AG04449 (cell line): ENCODE data around the gene KIF26A.

Experiments
- CTCF ChIA-PET: fragments of 350-600 bp; formaldehyde crosslinking; extraction: SDS; loops from one replicate; lab custom pipeline; 2021; ENCODE audit warnings: antibody characterized with exemption; lab: Yijun Ruan, JAX
- POLR2A ChIA-PET: fragments of 400-600, 350-600 bp; formaldehyde crosslinking; extraction: SDS; loops from one replicate; lab custom pipeline; 2020; ENCODE audit warnings: antibody characterized with exemption, inconsistent platforms; lab: Yijun Ruan, JAX
- DNase-seq: peaks from one replicate; pipeline ENCODE4 v3.0.0-alpha.2; 2010; ENCODE audit warnings: low read depth, low spot score
- H3K4me3 ChIP-seq: 2 replicates; pipeline ENCODE4 v1.5.1; 2011; ENCODE audit warnings: low read depth, mild to moderate bottlenecking, control low read depth, low read length
- TF ChIP-seq, protein P1 (sequence below): IDR thresholded peaks from one replicate; pipeline ENCODE4 v1.5.1; 2011; ENCODE audit warnings: mild to moderate bottlenecking, moderate library complexity, low read length, control low read depth, inconsistent platforms; ENCODE audit not compliant: insufficient read depth; ENCODE audit errors: missing control alignments

Gene KIF26A

DNA sequence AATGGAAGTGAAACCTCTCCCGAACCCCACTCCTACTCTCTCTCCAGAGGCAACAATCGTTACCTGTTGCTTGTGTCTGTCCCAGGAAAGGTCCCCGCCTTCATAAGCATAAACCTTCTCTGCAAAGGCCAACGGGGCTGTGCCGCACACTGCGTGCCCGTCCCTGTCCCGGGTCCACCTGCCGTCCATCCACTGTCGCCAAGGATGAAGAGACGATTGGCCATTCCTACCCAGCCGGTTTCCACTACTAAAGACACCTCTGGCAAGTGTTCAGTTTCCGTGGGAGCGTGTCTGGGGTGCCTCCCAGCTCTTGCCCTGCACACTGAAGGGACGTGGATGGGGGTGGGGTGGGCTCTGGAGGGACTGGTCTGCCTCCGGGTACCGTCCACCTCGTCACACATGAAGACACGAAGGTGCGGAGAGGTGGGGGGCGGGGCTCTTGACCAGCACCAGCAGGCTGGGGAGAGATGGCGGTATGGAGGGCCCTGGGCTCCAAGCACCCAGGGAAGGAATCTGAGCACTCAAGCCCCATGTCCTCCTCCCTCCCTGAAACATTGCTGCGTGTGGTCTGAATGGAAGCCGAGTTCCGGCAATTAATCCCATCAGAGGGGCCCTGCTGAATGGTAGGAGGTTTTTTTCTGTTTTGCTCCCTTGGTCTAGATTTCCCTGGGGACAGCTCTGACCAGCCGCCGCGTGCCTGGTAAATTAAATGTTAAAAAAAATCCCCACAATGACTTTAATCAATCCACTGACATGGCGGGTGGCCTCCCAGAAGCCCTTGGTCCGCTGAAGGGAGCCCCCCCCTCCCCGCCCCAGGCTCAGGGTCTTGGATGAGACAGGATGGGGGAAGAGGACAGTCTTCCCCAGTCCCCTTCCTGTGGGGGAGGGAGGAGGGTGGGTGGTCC is 4.1 kb upstream of the KIF26A start:
- ChIA-PET POLR2A (no interaction called here), CTCF (no interaction called here)
- no peak for DNase-seq
- TF ChIP-seq, protein P1, sequence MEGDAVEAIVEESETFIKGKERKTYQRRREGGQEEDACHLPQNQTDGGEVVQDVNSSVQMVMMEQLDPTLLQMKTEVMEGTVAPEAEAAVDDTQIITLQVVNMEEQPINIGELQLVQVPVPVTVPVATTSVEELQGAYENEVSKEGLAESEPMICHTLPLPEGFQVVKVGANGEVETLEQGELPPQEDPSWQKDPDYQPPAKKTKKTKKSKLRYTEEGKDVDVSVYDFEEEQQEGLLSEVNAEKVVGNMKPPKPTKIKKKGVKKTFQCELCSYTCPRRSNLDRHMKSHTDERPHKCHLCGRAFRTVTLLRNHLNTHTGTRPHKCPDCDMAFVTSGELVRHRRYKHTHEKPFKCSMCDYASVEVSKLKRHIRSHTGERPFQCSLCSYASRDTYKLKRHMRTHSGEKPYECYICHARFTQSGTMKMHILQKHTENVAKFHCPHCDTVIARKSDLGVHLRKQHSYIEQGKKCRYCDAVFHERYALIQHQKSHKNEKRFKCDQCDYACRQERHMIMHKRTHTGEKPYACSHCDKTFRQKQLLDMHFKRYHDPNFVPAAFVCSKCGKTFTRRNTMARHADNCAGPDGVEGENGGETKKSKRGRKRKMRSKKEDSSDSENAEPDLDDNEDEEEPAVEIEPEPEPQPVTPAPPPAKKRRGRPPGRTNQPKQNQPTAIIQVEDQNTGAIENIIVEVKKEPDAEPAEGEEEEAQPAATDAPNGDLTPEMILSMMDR = no peak
- H3K4me3 ChIP-seq = no peak overlapping the region

DNA sequence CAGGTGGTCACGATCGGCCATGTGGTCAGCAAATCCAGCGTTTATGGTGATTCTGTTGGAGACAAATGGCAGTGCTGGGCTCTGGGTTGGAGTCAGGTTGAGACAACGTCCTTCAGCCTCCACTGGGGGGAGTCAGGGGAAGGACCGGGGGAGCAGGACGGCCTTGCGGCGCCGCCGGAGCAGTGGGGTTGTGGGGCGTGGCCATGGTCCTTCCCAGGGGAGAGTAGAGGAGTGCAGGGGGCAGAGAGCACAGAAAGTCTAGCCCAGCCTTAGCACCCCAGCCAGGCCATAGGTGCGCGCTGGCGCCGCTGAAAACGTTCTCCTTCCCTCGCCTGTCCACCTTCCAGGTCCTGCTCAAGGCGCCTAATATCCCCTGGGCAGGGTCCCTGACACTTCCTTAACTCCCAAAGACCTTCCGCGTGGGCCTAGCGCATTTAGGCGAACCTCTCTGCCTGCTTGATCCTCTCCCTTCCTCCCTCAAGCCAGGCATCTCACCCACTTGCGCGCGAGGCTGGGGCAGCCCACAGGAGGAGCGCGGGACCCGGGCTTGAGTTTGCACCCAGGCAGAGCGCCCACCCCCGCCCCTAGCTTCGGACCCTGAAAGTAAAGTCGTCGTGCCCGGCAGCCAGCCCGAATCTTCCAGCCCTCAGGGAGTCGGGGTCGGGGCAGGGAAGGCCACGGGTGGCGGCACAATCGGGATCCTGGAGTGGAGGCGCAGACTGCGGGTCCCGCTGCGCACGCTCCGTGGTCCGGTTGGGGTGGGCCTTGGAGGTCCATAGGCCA is 3.1 kb upstream of the KIF26A start:
- TF ChIP-seq, protein P1 = peak; percentile 9
- DNase-seq = no peak
- CTCF ChIA-PET = no interaction called here
- H3K4me3 ChIP-seq = no peak overlapping the region
- POLR2A ChIA-PET = no interaction called here

DNA sequence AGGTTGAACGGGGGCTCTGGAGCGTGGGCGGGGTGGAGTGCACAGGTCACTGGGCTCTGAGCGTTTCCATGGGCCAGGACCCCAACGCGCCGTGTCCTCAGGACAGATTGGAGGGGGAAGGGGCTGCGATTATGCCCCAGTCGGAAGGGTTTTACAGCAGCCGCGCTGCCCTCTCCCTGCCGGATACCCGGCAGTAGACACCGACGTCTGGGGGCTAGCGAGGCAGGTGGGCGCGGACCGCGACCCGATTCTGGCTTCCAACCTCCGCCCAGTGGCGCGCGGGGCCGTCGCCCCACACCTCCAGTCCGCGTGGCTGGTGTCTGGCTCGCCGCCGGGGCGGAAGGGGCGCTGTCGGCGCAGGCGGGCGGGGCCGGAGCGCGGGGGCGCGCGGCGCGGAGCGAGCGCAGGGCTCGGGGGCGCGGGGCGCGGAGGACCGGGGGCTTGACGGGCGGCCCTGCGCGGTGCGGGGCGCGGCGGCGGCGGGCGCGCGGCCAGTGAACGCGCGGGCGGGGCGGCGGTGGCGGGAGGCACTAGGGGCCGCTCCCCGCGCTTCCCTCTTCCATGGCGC is 2.4 kb upstream of the KIF26A start:
- POLR2A ChIA-PET = no interaction called here
- CTCF ChIA-PET = no interaction called here
- H3K4me3 ChIP-seq = no peak overlapping the region
- DNase-seq = no peak
- TF ChIP-seq, protein P1 = no peak

DNA sequence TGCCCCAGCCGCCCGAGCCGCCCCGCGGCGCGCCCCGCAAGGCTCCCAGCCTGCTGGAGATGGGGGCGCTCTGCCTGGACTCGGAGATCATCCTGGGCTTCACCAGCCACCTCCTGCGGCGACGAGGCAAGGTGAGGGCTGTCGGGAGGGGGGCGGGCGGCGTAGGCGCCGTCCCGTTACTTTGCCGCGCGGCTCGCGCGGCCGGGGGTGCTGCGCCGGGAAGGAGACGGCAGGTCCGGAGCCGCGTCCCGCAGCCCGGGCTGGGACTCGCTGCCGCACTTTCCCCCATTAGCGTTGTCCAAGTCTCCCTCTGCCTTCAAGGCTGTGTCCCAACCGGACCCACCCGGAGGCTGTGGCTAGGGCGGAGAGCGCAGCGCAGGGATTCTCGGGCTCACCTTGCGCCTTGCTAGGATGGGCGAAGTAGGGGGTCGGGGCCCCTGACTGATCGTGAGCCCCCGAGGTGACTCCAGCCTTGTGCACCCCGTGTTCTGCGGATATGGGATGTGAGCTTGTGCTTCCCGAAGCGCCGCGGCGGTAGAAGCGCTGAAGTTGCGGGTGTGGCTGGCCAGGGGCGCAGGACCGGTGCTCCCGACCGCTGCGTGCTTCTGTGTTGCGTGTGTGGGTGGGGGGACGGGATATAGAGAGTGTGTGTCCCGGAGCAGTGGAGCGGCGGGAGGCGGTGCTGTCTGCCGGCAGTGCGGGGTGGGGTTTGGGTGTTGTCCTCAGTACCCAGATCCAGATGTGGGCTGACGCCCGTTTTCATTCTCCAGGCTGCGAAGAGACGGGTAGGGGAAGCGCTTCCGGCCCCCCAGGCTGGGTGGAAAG is 1.7 kb upstream of the KIF26A start:
- no peak for DNase-seq
- ChIA-PET CTCF (interaction anchor here (1.0 to 1.3 kb wide), 2 partner anchors 422 to 427 kb away, joined by 3 to 6 read pairs; no protein-coding TSS in a partner anchor), POLR2A (no interaction called here)
- TF ChIP-seq, protein P1 = no peak
- no peak overlapping the region for H3K4me3 ChIP-seq

DNA sequence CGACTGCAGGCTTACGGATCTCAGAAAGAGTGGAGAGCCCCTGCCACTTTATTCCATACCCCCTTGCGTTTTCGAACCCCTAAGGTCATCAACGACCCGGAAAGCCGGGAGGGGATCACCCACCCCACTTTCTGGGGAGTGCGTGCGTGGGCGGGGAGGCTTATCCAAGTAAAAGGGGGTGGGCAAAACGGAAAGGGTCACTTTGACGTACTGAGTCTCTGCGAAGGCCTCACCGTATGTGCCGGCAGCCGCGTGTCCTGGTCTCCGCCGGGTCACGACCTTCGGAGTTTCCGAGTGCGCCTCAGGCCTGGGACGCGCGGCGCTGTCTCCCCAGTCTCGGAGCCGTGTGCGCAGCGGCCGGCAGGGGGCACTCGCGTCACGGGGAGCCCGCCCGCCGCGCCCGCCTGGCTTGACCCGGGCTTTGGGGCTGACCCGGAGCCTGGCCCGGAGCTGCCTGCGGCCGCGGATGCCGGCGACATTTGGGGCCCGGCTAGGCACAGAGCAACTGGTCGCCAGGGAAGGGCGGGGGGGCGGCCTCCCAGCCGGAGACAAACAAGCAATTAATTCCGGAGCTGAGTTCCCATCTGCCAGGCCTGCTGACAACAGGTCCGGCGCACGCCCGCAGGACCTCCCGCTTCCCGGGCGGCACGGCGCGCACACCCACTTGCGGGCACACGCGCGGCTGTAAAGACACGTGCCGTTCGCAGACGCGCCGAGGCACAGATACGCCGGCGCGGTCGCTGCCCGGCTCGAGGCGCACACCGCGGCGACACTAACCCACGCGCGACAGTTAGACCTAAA is 890 bp upstream of the KIF26A start:
- no peak overlapping the region for H3K4me3 ChIP-seq
- TF ChIP-seq, protein P1 = peak; percentile 72
- DNase-seq = no peak
- CTCF ChIA-PET = interaction anchor here (0.8 to 1.3 kb wide), 5 partner anchors 8 to 509 kb away, joined by 3 to 6 read pairs (median 3); no protein-coding TSS in a partner anchor
- POLR2A ChIA-PET = no interaction called here
